GM12878 (cell line): Measurements from ENCODE around the gene PRKCB. TPM values are rescaled to one million over a fixed set of nuclear protein-coding genes. Genes with fewer than 3 reads are reported as not detected.

Source experiments
- ATAC-seq: fragments of 200-7000 bp; cut with Tn5 transposase; 3 replicates; pipeline ENCODE4 v1.9.1; 2020; ENCODE audit warnings: mild to moderate bottlenecking, moderate library complexity
- BruUV-seq: library from RNA; stranded (reverse); fragments of 400-500 nt; replicated peaks from 2 replicates; lab custom pipeline; 2021; lab: Mats Ljungman, UMichigan
- CTCF ChIA-PET: fragments of 300-600 bp; sonication (Branson Sonifier 250); formaldehyde crosslinking; extraction: SDS; loops from one replicate; lab custom pipeline; 2021; ENCODE audit warnings: inconsistent platforms; lab: Yijun Ruan, JAX
- POLR2A ChIA-PET: fragments of 350-600 bp; formaldehyde crosslinking; extraction: SDS; loops from one replicate; lab custom pipeline; 2021; ENCODE audit warnings: inconsistent platforms; lab: Charles Lee
- RAD21 ChIA-PET: fragments of 300-600 bp; sonication (Branson Sonifier 250); formaldehyde crosslinking; loops from one replicate; lab custom pipeline; 2023; ENCODE audit warnings: antibody characterized with exemption; ENCODE audit not compliant: unreplicated experiment; lab: Charles Lee
- SMC1A ChIA-PET: fragments of 300-600 bp; sonication (Branson Sonifier 250); formaldehyde crosslinking; loops from one replicate; lab custom pipeline; 2023; ENCODE audit not compliant: unreplicated experiment, uncharacterized antibody; lab: Charles Lee
- DNase-seq: peaks from one replicate; pipeline ENCODE4 v3.0.0-alpha.2; 2011; ENCODE audit warnings: low read depth, low spot score
- FAIRE-seq: peaks from 3 replicates; lab custom pipeline; 2011; peaks lifted over from hg19 to GRCh38; lab: Jason Lieb, UNC
- H2AFZ ChIP-seq: 2 replicates; pipeline ENCODE4 v1.6.0; 2011; ENCODE audit warnings: low read depth, low read length, control low read depth; ENCODE audit not compliant: control insufficient read depth
- H3K27ac ChIP-seq: 2 replicates; pipeline ENCODE4 v1.5.1; 2011; ENCODE audit warnings: control low read depth; ENCODE audit not compliant: control insufficient read depth, insufficient read depth
- H3K27me3 ChIP-seq, 2 experiments: replicated peaks in 1 of 2; 2 replicates each; pipeline versions ENCODE4 v1.6.0 to v1.6.1; 2011; ENCODE audit warnings: low read length in 1 of 2; ENCODE audit not compliant: control insufficient read depth in 2 of 2, insufficient read depth in 2 of 2
- H3K36me3 ChIP-seq, 2 experiments: 2 replicates each; pipeline ENCODE4 v1.5.1; 2011; ENCODE audit warnings: low read length in 1 of 2; ENCODE audit not compliant: control insufficient read depth in 2 of 2, insufficient read depth in 2 of 2
- H3K4me1 ChIP-seq: 2 replicates; pipeline ENCODE4 v1.6.1; 2011; ENCODE audit warnings: mild to moderate bottlenecking, low read length, moderate library complexity, mixed read lengths; ENCODE audit not compliant: control insufficient read depth, insufficient read depth
- H3K4me2 ChIP-seq: 2 replicates; pipeline ENCODE4 v1.6.0; 2011; ENCODE audit warnings: control low read depth; ENCODE audit not compliant: control insufficient read depth, insufficient read depth
- H3K4me3 ChIP-seq: fragments of 200-600 bp; sonication (generic); 2 replicates; pipeline ENCODE4 v1.5.1; 2016
- H3K79me2 ChIP-seq: 2 replicates; pipeline ENCODE4 v1.6.0; 2011; ENCODE audit warnings: low read length; ENCODE audit not compliant: control insufficient read depth, insufficient read depth
- H3K9ac ChIP-seq: 2 replicates; pipeline ENCODE4 v1.8.0; 2011; ENCODE audit warnings: low read length, control low read depth, mixed read lengths; ENCODE audit not compliant: control insufficient read depth, insufficient read depth
- H3K9me3 ChIP-seq: replicated peaks from 3 replicates; pipeline ENCODE4 v1.5.1; 2011; ENCODE audit warnings: mild to moderate bottlenecking, low read length; ENCODE audit not compliant: control insufficient read depth, insufficient read depth
- H4K20me1 ChIP-seq: 2 replicates; pipeline ENCODE4 v1.6.0; 2011; ENCODE audit not compliant: control insufficient read depth, insufficient read depth
- BCL3 ChIP-seq: IDR thresholded peaks from 2 replicates; pipeline ENCODE4 v1.6.1; 2011; ENCODE audit warnings: borderline replicate concordance, low read depth, mild to moderate bottlenecking, moderate library complexity, low read length; ENCODE audit not compliant: insufficient read depth, poor library complexity, severe bottlenecking
- CBFB ChIP-seq: IDR thresholded peaks from 2 replicates; pipeline ENCODE4 v1.6.1; 2016; ENCODE audit warnings: antibody characterized with exemption, low read depth
- CHD4 ChIP-seq: fragments of 200-600 bp; sonication (generic); IDR thresholded peaks from 2 replicates; pipeline ENCODE4 v1.6.1; 2016; ENCODE audit warnings: mild to moderate bottlenecking
- HDGF ChIP-seq: fragments of 450-650 bp; IDR thresholded peaks from 2 replicates; pipeline ENCODE4 v1.6.1; 2016; ENCODE audit warnings: antibody characterized with exemption
- JUND ChIP-seq: IDR thresholded peaks from 2 replicates; pipeline ENCODE4 v1.6.1; 2012; ENCODE audit warnings: low read depth, mild to moderate bottlenecking, low read length, improper control_type of control experiment, moderate library complexity
- MEF2A ChIP-seq: IDR thresholded peaks from 2 replicates; pipeline ENCODE4 v1.6.1; 2011; ENCODE audit warnings: low read depth, mild to moderate bottlenecking, low read length, moderate library complexity; ENCODE audit not compliant: insufficient read depth
- NR2C2 ChIP-seq: IDR thresholded peaks from 2 replicates; pipeline ENCODE4 v1.6.1; 2011; ENCODE audit warnings: borderline replicate concordance, low read depth; ENCODE audit not compliant: control insufficient read depth, insufficient read length
- RBBP5 ChIP-seq: fragments of 200-600 bp; sonication (generic); conservative IDR thresholded peaks from 2 replicates; pipeline ENCODE4 v1.6.1; 2016
- RFX5 ChIP-seq: IDR thresholded peaks from 2 replicates; pipeline ENCODE4 v1.6.1; 2011; ENCODE audit warnings: low read depth, low read length, improper control_type of control experiment
- SIX5 ChIP-seq: IDR thresholded peaks from 2 replicates; pipeline ENCODE4 v1.6.1; 2011; ENCODE audit warnings: mild to moderate bottlenecking, low read depth, low read length, moderate library complexity; ENCODE audit not compliant: severe bottlenecking
- SMAD5 ChIP-seq: IDR thresholded peaks from 2 replicates; pipeline ENCODE4 v1.6.1; 2016; ENCODE audit warnings: antibody characterized with exemption, low read depth
- TCF3 ChIP-seq: IDR thresholded peaks from 2 replicates; pipeline ENCODE4 v1.6.1; 2012; ENCODE audit warnings: low read depth, mild to moderate bottlenecking, low read length, borderline replicate concordance; ENCODE audit not compliant: insufficient read depth
- ZNF217 ChIP-seq: fragments of 450-650 bp; IDR thresholded peaks from 2 replicates; pipeline ENCODE4 v1.6.1; 2017; ENCODE audit warnings: antibody characterized with exemption, mild to moderate bottlenecking
- ZNF622 ChIP-seq: fragments of 450-650 bp; IDR thresholded peaks from 2 replicates; pipeline ENCODE4 v1.6.1; 2017; ENCODE audit warnings: mild to moderate bottlenecking, inconsistent platforms
- WGBS: methylation state at CpG from one replicate; pipeline ENCODE4 v1.1.6; 2016; ENCODE audit warnings: low lambda C conversion rate; ENCODE audit not compliant: insufficient replicate concordance, insufficient coverage; ENCODE audit errors: missing lambda C conversion rate; 5-methylcytosine and 5-hydroxymethylcytosine counted together
- in situ Hi-C: fragments of 300-500 bp; cut with MboI; formaldehyde crosslinking; loops from 9 replicates; pipeline ENCODE4 v1.14.3; 2018; ENCODE audit warnings: mixed read lengths
- intact Hi-C: fragments of 100-400 bp; cut with micrococcal nuclease; formaldehyde crosslinking; loops from one replicate; pipeline ENCODE4 v1.14.2; 2022; ENCODE audit not compliant: unreplicated experiment
- polyA plus RNA-seq, 11 experiments: library from polyadenylated mRNA; depleted of rRNA in 4 of 11; unstranded in 6 of 11; stranded (reverse) in 5 of 11; fragments of >200 nt; fragmentation: Nextera tagmentation in 4 of 11; fragmentation: Illumina TruSeq in 1 of 11; extraction: Ambion mirVana in 4 of 11; extraction: Trizol in 1 of 11; gene quantifications; 1 replicate in 1 of 11; 2 replicates in 10 of 11; pipeline versions ENCODE4 v1.2.1 to v1.2.3, GENCODE V29; 2011 to 2016; ENCODE audit warnings: inconsistent platforms in 2 of 11, missing spikeins in 2 of 11, low read depth in 1 of 11
- total RNA-seq, 4 experiments: library from RNA; depleted of rRNA in 3 of 4; stranded (reverse); fragments of >200 nt in 3 of 4; fragmentation: Illumina TruSeq in 1 of 4; extraction: Trizol in 1 of 4; gene quantifications; 2 replicates each; pipeline versions ENCODE4 v1.2.1 to v1.2.3, GENCODE V29; 2013 to 2021
- TF ChIP-seq, protein P1 (sequence below): IDR thresholded peaks from 2 replicates; pipeline ENCODE4 v1.6.1; 2011; ENCODE audit warnings: mild to moderate bottlenecking, low read depth, low read length, moderate library complexity; ENCODE audit not compliant: insufficient replicate concordance
- TF ChIP-seq, protein P2 (sequence below): fragments of 450-650 bp; IDR thresholded peaks from 2 replicates; pipeline ENCODE4 v1.6.1; 2016; ENCODE audit warnings: mild to moderate bottlenecking, moderate library complexity, borderline replicate concordance
- TF ChIP-seq, protein P3 (sequence below): fragments of 450-650 bp; IDR thresholded peaks from 2 replicates; pipeline ENCODE4 v1.6.1; 2014; ENCODE audit warnings: mild to moderate bottlenecking

Gene PRKCB
- total and polyA plus RNA-seq, 10 of the 15 experiments (the other 5 are each of a cell fraction or from before 2014, with no cell fraction given) = 21.4 to 158 (median 97.3) TPM

- H3K4me2 ChIP-seq = no peak overlapping the region
- no peak overlapping the region for H3K27ac ChIP-seq
- intact Hi-C loops (no loop called here), in situ Hi-C loops (no loop called here)
- SMC1A ChIA-PET = no interaction called here
- H4K20me1 ChIP-seq = no peaks in the 10 kb centered on the region
- no peak overlapping the region for H3K9ac ChIP-seq
- H2AFZ ChIP-seq = no peak overlapping the region
- ATAC-seq = no peak
- 100% methylated on average over 1 of the region's 1 CpG for WGBS
- no peaks in the 10 kb centered on the region for H3K9me3 ChIP-seq
- TF ChIP-seq ZNF622 (no peak), RFX5 (no peak), ZNF217 (no peak), CHD4 (no peak), SMAD5 (no peak), BCL3 (no peak), RBBP5 (no peak), MEF2A (no peak), CBFB (no peak), NR2C2 (no peak), TCF3 (no peak), HDGF (no peak), SIX5 (no peak), JUND (no peak)
- TF ChIP-seq, protein P1, sequence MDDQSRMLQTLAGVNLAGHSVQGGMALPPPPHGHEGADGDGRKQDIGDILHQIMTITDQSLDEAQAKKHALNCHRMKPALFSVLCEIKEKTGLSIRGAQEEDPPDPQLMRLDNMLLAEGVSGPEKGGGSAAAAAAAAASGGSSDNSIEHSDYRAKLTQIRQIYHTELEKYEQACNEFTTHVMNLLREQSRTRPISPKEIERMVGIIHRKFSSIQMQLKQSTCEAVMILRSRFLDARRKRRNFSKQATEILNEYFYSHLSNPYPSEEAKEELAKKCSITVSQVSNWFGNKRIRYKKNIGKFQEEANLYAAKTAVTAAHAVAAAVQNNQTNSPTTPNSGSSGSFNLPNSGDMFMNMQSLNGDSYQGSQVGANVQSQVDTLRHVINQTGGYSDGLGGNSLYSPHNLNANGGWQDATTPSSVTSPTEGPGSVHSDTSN = no peak
- TF ChIP-seq, protein P2, sequence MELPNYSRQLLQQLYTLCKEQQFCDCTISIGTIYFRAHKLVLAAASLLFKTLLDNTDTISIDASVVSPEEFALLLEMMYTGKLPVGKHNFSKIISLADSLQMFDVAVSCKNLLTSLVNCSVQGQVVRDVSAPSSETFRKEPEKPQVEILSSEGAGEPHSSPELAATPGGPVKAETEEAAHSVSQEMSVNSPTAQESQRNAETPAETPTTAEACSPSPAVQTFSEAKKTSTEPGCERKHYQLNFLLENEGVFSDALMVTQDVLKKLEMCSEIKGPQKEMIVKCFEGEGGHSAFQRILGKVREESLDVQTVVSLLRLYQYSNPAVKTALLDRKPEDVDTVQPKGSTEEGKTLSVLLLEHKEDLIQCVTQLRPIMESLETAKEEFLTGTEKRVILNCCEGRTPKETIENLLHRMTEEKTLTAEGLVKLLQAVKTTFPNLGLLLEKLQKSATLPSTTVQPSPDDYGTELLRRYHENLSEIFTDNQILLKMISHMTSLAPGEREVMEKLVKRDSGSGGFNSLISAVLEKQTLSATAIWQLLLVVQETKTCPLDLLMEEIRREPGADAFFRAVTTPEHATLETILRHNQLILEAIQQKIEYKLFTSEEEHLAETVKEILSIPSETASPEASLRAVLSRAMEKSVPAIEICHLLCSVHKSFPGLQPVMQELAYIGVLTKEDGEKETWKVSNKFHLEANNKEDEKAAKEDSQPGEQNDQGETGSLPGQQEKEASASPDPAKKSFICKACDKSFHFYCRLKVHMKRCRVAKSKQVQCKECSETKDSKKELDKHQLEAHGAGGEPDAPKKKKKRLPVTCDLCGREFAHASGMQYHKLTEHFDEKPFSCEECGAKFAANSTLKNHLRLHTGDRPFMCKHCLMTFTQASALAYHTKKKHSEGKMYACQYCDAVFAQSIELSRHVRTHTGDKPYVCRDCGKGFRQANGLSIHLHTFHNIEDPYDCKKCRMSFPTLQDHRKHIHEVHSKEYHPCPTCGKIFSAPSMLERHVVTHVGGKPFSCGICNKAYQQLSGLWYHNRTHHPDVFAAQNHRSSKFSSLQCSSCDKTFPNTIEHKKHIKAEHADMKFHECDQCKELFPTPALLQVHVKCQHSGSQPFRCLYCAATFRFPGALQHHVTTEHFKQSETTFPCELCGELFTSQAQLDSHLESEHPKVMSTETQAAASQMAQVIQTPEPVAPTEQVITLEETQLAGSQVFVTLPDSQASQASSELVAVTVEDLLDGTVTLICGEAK = no peak
- TF ChIP-seq, protein P3, sequence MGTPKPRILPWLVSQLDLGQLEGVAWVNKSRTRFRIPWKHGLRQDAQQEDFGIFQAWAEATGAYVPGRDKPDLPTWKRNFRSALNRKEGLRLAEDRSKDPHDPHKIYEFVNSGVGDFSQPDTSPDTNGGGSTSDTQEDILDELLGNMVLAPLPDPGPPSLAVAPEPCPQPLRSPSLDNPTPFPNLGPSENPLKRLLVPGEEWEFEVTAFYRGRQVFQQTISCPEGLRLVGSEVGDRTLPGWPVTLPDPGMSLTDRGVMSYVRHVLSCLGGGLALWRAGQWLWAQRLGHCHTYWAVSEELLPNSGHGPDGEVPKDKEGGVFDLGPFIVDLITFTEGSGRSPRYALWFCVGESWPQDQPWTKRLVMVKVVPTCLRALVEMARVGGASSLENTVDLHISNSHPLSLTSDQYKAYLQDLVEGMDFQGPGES = no peak
- TF ChIP-seq, all 136 proteins: peak for 0
- no peak for DNase-seq
- FAIRE-seq = no peak
- Histone ChIP-seq H3K27me3 (no peaks in the 10 kb centered on the region), H3K79me2 (no peaks in the 10 kb centered on the region), H3K36me3 (peaks cover 15 to 43% of the 10 kb centered on the region in 2 experiments), H3K4me1 (peaks cover 26% of the 10 kb centered on the region), H3K4me3 (no peak overlapping the region)
- CTCF ChIA-PET = no interaction called here
- BruUV-seq = no TSS peak
- POLR2A ChIA-PET = no interaction called here
- RAD21 ChIA-PET = no interaction called here
Observed at GRCh38 chr16:24152826-24153225, 317.0 kb downstream of the PRKCB start.
